ENCODE measurements around the gene MLH3. TPM values are rescaled to one million over a fixed set of nuclear protein-coding genes. Genes with fewer than 3 reads are reported as not detected.

Gene MLH3
- total RNA-seq, 1 donor from 2014 or later, result 12.9 TPM

DNA sequence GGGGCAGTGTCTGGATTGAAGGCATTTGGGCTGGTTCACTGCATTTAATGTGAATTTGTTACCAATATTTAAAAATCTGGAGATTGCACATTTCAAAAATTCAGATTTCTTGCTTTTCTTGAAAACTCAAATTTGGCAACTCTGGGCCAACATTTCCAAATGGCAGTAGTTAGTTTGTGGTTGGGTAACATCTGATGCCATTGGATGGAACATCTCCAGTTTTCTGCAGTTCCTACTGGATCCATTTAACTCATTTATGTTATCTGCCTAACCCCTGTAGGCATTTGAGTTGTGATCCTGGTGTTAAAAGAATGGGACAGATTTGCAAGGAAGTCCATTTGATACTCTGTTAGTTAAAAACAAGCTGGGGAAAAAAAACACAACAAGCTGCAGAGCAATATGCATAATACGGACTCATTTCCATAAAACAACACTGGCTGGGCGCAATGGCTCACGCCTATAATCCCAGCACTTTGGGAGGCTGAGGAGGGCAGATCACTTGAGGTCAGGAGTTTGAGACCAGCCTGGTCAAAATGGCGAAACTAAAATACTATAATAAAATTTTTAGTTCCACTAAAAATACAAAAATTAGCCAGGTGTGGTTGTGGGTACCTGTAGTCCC is 40.7 kb downstream of the MLH3 start:
- H3K4me3 Mint-ChIP-seq (ENCODE audit: unreplicated experiment), result no peak overlapping the region
- TF ChIP-seq, protein P1, sequence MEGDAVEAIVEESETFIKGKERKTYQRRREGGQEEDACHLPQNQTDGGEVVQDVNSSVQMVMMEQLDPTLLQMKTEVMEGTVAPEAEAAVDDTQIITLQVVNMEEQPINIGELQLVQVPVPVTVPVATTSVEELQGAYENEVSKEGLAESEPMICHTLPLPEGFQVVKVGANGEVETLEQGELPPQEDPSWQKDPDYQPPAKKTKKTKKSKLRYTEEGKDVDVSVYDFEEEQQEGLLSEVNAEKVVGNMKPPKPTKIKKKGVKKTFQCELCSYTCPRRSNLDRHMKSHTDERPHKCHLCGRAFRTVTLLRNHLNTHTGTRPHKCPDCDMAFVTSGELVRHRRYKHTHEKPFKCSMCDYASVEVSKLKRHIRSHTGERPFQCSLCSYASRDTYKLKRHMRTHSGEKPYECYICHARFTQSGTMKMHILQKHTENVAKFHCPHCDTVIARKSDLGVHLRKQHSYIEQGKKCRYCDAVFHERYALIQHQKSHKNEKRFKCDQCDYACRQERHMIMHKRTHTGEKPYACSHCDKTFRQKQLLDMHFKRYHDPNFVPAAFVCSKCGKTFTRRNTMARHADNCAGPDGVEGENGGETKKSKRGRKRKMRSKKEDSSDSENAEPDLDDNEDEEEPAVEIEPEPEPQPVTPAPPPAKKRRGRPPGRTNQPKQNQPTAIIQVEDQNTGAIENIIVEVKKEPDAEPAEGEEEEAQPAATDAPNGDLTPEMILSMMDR (IDR thresholded peaks at IDR 0.05; ENCODE audit: insufficient read depth, low read depth, low read length), result no peak
- TF ChIP-seq EZH2 (IDR thresholded peaks at IDR 0.05; ENCODE audit: insufficient read depth, low read length), result no peak
- Histone ChIP-seq H3K9me3 (ENCODE audit: insufficient read depth, low read depth, low read length) (no peaks in the 10 kb centered on the region), H3K4me3 (ENCODE audit: insufficient read depth, low read depth, low read length) (no peak overlapping the region), H3K79me2 (ENCODE audit: insufficient read depth, low read length) (peaks cover 6% of the 10 kb centered on the region), H3K9ac (ENCODE audit: low read length) (no peak overlapping the region), H3K36me3 (ENCODE audit: insufficient read depth, low read length) (peaks cover 48% of the 10 kb centered on the region), H3K4me1 (ENCODE audit: insufficient read depth, low read length) (peaks cover 15% of the 10 kb centered on the region), H3K27ac (ENCODE audit: low read depth, low read length) (no peak overlapping the region), H4K20me1 (ENCODE audit: insufficient read depth, low read length) (no peaks in the 10 kb centered on the region), H3K4me2 (ENCODE audit: low read length) (no peak overlapping the region), H2AFZ (ENCODE audit: low read depth, low read length) (no peak overlapping the region), H3K27me3 (ENCODE audit: insufficient read depth, low read length) (no peaks in the 10 kb centered on the region)
- FAIRE-seq, result no peak
- H3K4me1 Mint-ChIP-seq (ENCODE audit: low read depth, unreplicated experiment), result peaks cover 16% of the 10 kb centered on the region
- DNase-seq (ENCODE audit: low read depth), result no peak
- H3K27ac Mint-ChIP-seq (ENCODE audit: unreplicated experiment), result no peak overlapping the region
- no peaks in the 10 kb centered on the region for H3K27me3 Mint-ChIP-seq (ENCODE audit: low read depth, unreplicated experiment)
- H3K9me3 Mint-ChIP-seq (ENCODE audit: unreplicated experiment), result no peaks in the 10 kb centered on the region
- peaks cover 15% of the 10 kb centered on the region for H3K36me3 Mint-ChIP-seq (ENCODE audit: low read depth, unreplicated experiment)

DNA sequence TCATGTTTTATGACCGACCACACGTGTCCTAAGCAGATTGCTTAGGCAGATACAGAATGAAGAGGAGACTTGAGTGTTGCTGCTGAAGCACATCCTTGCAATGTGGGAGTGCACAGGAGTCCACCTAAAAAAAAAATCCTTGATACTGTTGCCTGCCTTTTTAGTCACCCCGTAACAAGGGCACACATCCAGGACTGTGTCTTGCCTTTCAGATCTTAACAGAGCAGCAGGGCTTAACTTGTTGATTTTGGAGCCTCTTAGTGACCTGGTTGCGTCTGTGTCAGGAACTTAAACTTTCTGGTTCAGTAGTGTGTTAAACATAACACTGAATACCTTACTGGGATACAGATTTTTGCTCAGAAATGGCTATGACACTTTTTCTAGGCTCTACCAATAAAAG is 42.1 kb downstream of the MLH3 start:
- Histone ChIP-seq H3K79me2 (ENCODE audit: insufficient read depth, low read length) (peaks cover 18% of the 10 kb centered on the region), H3K4me3 (ENCODE audit: insufficient read depth, low read depth, low read length) (no peak overlapping the region), H2AFZ (ENCODE audit: low read depth, low read length) (no peak overlapping the region), H3K9ac (ENCODE audit: low read length) (no peak overlapping the region), H3K36me3 (ENCODE audit: insufficient read depth, low read length) (peaks cover 52% of the 10 kb centered on the region), H3K27ac (ENCODE audit: low read depth, low read length) (no peak overlapping the region), H4K20me1 (ENCODE audit: insufficient read depth, low read length) (no peaks in the 10 kb centered on the region), H3K9me3 (ENCODE audit: insufficient read depth, low read depth, low read length) (no peaks in the 10 kb centered on the region), H3K4me1 (ENCODE audit: insufficient read depth, low read length) (peaks cover 16% of the 10 kb centered on the region), H3K4me2 (ENCODE audit: low read length) (no peak overlapping the region), H3K27me3 (ENCODE audit: insufficient read depth, low read length) (no peaks in the 10 kb centered on the region)
- TF ChIP-seq, protein P1 (IDR thresholded peaks at IDR 0.05; ENCODE audit: insufficient read depth, low read depth, low read length), result no peak
- no peak for TF ChIP-seq EZH2 (IDR thresholded peaks at IDR 0.05; ENCODE audit: insufficient read depth, low read length)
- FAIRE-seq (no peak), DNase-seq (ENCODE audit: low read depth) (no peak)
- no peaks in the 10 kb centered on the region for H3K9me3 Mint-ChIP-seq (ENCODE audit: unreplicated experiment)
- peaks cover 24% of the 10 kb centered on the region for H3K4me1 Mint-ChIP-seq (ENCODE audit: low read depth, unreplicated experiment)
- H3K27me3 Mint-ChIP-seq (ENCODE audit: low read depth, unreplicated experiment), result no peaks in the 10 kb centered on the region
- no peak overlapping the region for H3K27ac Mint-ChIP-seq (ENCODE audit: unreplicated experiment)
- H3K36me3 Mint-ChIP-seq (ENCODE audit: low read depth, unreplicated experiment), result peaks cover 15% of the 10 kb centered on the region
- H3K4me3 Mint-ChIP-seq (ENCODE audit: unreplicated experiment), result no peak overlapping the region

DNA sequence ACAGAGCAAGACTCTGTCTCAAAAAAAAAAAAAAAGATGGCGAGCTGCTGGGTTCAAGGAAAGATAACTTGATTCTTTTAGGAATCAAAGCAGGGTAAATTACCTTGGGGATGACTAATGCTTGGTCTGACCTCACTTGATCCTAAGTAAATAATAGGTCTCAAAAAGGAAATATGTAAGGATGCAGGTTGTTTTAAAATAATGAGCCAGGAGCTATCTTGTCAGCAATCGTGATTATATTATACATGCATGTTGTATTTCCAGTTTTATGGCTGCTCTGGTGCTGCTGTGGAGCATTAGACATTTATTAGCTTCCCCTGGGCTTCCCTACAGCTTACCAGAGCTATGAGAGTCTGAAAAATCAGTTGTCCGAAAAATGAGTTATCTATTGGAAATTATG is 45.9 kb downstream of the MLH3 start:
- peaks cover 2% of the 10 kb centered on the region for H3K9me3 Mint-ChIP-seq (ENCODE audit: unreplicated experiment)
- Histone ChIP-seq H3K9me3 (ENCODE audit: insufficient read depth, low read depth, low read length) (no peaks in the 10 kb centered on the region), H3K4me1 (ENCODE audit: insufficient read depth, low read length) (peaks cover 14% of the 10 kb centered on the region), H3K9ac (ENCODE audit: low read length) (no peak overlapping the region), H3K4me3 (ENCODE audit: insufficient read depth, low read depth, low read length) (no peak overlapping the region), H3K79me2 (ENCODE audit: insufficient read depth, low read length) (peaks cover 33% of the 10 kb centered on the region), H3K4me2 (ENCODE audit: low read length) (no peak overlapping the region), H3K36me3 (ENCODE audit: insufficient read depth, low read length) (peaks cover 50% of the 10 kb centered on the region), H4K20me1 (ENCODE audit: insufficient read depth, low read length) (peaks cover 3% of the 10 kb centered on the region), H3K27me3 (ENCODE audit: insufficient read depth, low read length) (no peaks in the 10 kb centered on the region), H3K27ac (ENCODE audit: low read depth, low read length) (no peak overlapping the region), H2AFZ (ENCODE audit: low read depth, low read length) (no peak overlapping the region)
- no peak for DNase-seq (ENCODE audit: low read depth)
- peaks cover 16% of the 10 kb centered on the region for H3K4me1 Mint-ChIP-seq (ENCODE audit: low read depth, unreplicated experiment)
- FAIRE-seq, result no peak
- H3K27me3 Mint-ChIP-seq (ENCODE audit: low read depth, unreplicated experiment), result no peaks in the 10 kb centered on the region
- peaks cover 16% of the 10 kb centered on the region for H3K36me3 Mint-ChIP-seq (ENCODE audit: low read depth, unreplicated experiment)
- TF ChIP-seq EZH2 (IDR thresholded peaks at IDR 0.05; ENCODE audit: insufficient read depth, low read length), result no peak
- TF ChIP-seq, protein P1 (IDR thresholded peaks at IDR 0.05; ENCODE audit: insufficient read depth, low read depth, low read length), result no peak
- no peak overlapping the region for H3K4me3 Mint-ChIP-seq (ENCODE audit: unreplicated experiment)
- no peak overlapping the region for H3K27ac Mint-ChIP-seq (ENCODE audit: unreplicated experiment)

Data from astrocyte (in vitro differentiated cells and primary cell).